Liver (tissue), 3 donors: ENCODE results near the gene HJURP.

Source experiments
- ATF3 ChIP-seq: IDR thresholded peaks from 2 replicates; pipeline ENCODE4 v1.6.1; 2016; ENCODE audit warnings: antibody characterized with exemption
- CTCF ChIP-seq: fragments of 150-350 bp; IDR thresholded peaks from 2 replicates; pipeline ENCODE4 v1.5.1; 2017; ENCODE audit warnings: improper control_type of control experiment, low read depth, low read length; ENCODE audit not compliant: missing input control
- FOXA1 ChIP-seq: IDR thresholded peaks from 2 replicates; pipeline ENCODE4 v1.6.1; 2016; ENCODE audit warnings: antibody characterized with exemption
- JUND ChIP-seq, 2 donors: IDR thresholded peaks; 2 replicates each; pipeline ENCODE4 v1.6.1; 2016; ENCODE audit warnings: antibody characterized with exemption in 2 of 2
- REST ChIP-seq: IDR thresholded peaks from 2 replicates; pipeline ENCODE4 v1.6.1; 2016; ENCODE audit warnings: antibody characterized with exemption, mild to moderate bottlenecking
- SP1 ChIP-seq: IDR thresholded peaks from 2 replicates; pipeline ENCODE4 v1.6.1; 2018; ENCODE audit warnings: antibody characterized with exemption, mild to moderate bottlenecking
- YY1 ChIP-seq: IDR thresholded peaks from 2 replicates; pipeline ENCODE4 v1.6.1; 2016; ENCODE audit warnings: antibody characterized with exemption, mild to moderate bottlenecking
- donor health status: healthy.
- donor health status: healthy.

- TF ChIP-seq YY1 (peak; percentile 73), CTCF (no peak), SP1 (peak; percentile 81), REST (peak; percentile 33), JUND (IDR thresholded peaks at IDR 0.05) (no peak), ATF3 (no peak), FOXA1 (no peak)
Observed at GRCh38 chr2:233854241-233854981, at the start of gene HJURP.
